Colon (tissue), 2 donors: ENCODE results near the gene CEP57L1.

Experiments used
- FAIRE-seq: peaks from 2 replicates; lab custom pipeline; 2012; peaks lifted over from hg19 to GRCh38; lab: Jason Lieb, UNC
- donor health status: control.
- donor health status: control.

CEP57L1 gene

GRCh38 chr6:109095036-109095834 is at the start of gene CEP57L1:
CEP57L1 (plus strand) TSS chr6:109095507; CDS start chr6:109145222, 49,715 bp downstream.
- peak; percentile 61 for FAIRE-seq

GRCh38 chr6:109048176-109048575 is 47.1 kb upstream of the CEP57L1 start:
- no peak for FAIRE-seq

GRCh38 chr6:109048670-109049415 is 46.5 kb upstream of the CEP57L1 start:
- peak; percentile 28 for FAIRE-seq

- no peak for FAIRE-seq
Measured at GRCh38 chr6:109050012-109050411, 45.3 kb upstream of the CEP57L1 start.

GRCh38 chr6:109050447-109051102 is 44.7 kb upstream of the CEP57L1 start:
- FAIRE-seq, result no peak

- FAIRE-seq, result peak; percentile 18
Measured at GRCh38 chr6:109051301-109052017, 43.8 kb upstream of the CEP57L1 start.

GRCh38 chr6:109052018-109052651 is 43.2 kb upstream of the CEP57L1 start:
- peak; percentile 31 for FAIRE-seq

GRCh38 chr6:109052852-109053251 is 42.5 kb upstream of the CEP57L1 start:
- no peak for FAIRE-seq

- no peak for FAIRE-seq
Measured at GRCh38 chr6:109053336-109053735, 42.0 kb upstream of the CEP57L1 start.

- FAIRE-seq, result no peak
Measured at GRCh38 chr6:109055771-109056235, 39.5 kb upstream of the CEP57L1 start.

GRCh38 chr6:109056661-109057060 is 38.6 kb upstream of the CEP57L1 start:
- FAIRE-seq, result no peak

- no peak for FAIRE-seq
Measured at GRCh38 chr6:109058620-109059019, 36.7 kb upstream of the CEP57L1 start.

GRCh38 chr6:109059153-109059552 is 36.2 kb upstream of the CEP57L1 start:
- no peak for FAIRE-seq

GRCh38 chr6:109059571-109060021 is 35.7 kb upstream of the CEP57L1 start:
- peak; percentile 14 for FAIRE-seq

- no peak for FAIRE-seq
Measured at GRCh38 chr6:109060571-109060970, 34.7 kb upstream of the CEP57L1 start.

GRCh38 chr6:109062216-109062615 is 33.1 kb upstream of the CEP57L1 start:
- FAIRE-seq, result no peak

GRCh38 chr6:109062767-109063352 is 32.4 kb upstream of the CEP57L1 start:
- FAIRE-seq, result no peak

- no peak for FAIRE-seq
Measured at GRCh38 chr6:109069746-109070145, 25.6 kb upstream of the CEP57L1 start.

GRCh38 chr6:109071125-109071917 is 24.0 kb upstream of the CEP57L1 start:
- FAIRE-seq, result no peak
